Sigmoid colon (tissue), 7 donors: Measurements from ENCODE around the gene PIGM. TPM values are rescaled to one million over a fixed set of nuclear protein-coding genes. Genes with fewer than 3 reads are reported as not detected.
A peak's percentile ranks its signal among the peaks of the same experiment; 100 is the strongest.

Experiments used
- DNase-seq: peaks from one replicate; pipeline ENCODE4 v3.0.0-alpha.2; 2019
- H3K27ac ChIP-seq, 4 donors: fragments of 200-600 bp; sonication (generic); one replicate each; pipeline ENCODE4 v1.5.1; 2016 to 2019; ENCODE audit warnings: mild to moderate bottlenecking in 1 of 4
- H3K27me3 ChIP-seq, 3 donors: fragments of 200-600 bp; sonication (generic); one replicate each; pipeline ENCODE4 v1.5.1; 2019; ENCODE audit warnings: mild to moderate bottlenecking in 1 of 3
- H3K36me3 ChIP-seq, 4 donors: fragments of 200-600 bp; sonication (generic); one replicate each; pipeline ENCODE4 v1.5.1; 2016 to 2019
- H3K4me1 ChIP-seq, 4 donors: fragments of 200-600 bp; sonication (generic); one replicate each; pipeline ENCODE4 v1.5.1; 2017 to 2019
- H3K4me3 ChIP-seq, 4 donors: fragments of 200-600 bp; sonication (generic); one replicate each; pipeline ENCODE4 v1.5.1; 2017 to 2019; ENCODE audit warnings: mild to moderate bottlenecking in 2 of 4, moderate library complexity in 1 of 4
- H3K9me3 ChIP-seq, 4 donors: fragments of 200-600 bp in 3 of 4; sonication (generic) in 3 of 4; one replicate each; pipeline versions ENCODE4 v1.5.1 to v1.6.1; 2013 to 2019
- CTCF ChIP-seq, 4 experiments: fragments of 450-650 bp in 3 of 4; fragments of 200-600 bp in 1 of 4; IDR thresholded peaks; one replicate each; pipeline ENCODE4 v1.5.1; 2016 to 2019; ENCODE audit warnings: antibody characterized with exemption in 4 of 4, mild to moderate bottlenecking in 3 of 4, moderate library complexity in 2 of 4
- EP300 ChIP-seq, 4 donors: sonication (generic); formaldehyde crosslinking; IDR thresholded peaks; one replicate each; pipeline ENCODE4 v1.6.1; 2017; ENCODE audit warnings: antibody characterized with exemption in 4 of 4
- POLR2A ChIP-seq, 2 donors: fragments of 450-650 bp; IDR thresholded peaks; one replicate each; pipeline ENCODE4 v1.6.1; 2016; ENCODE audit warnings: antibody characterized with exemption in 2 of 2, mild to moderate bottlenecking in 2 of 2, moderate library complexity in 2 of 2
- POLR2AphosphoS5 ChIP-seq, 4 donors: sonication (generic); formaldehyde crosslinking; IDR thresholded peaks; one replicate each; pipeline ENCODE4 v1.6.1; 2017; ENCODE audit warnings: antibody characterized with exemption in 4 of 4
- WGBS, 2 donors: extraction: QIAGEN DNeasy Blood & Tissue Kit; methylation state at CpG; one replicate each; pipeline ENCODE4 v1.1.7; 2013; 5-methylcytosine and 5-hydroxymethylcytosine counted together
- intact Hi-C: fragments of 100-400 bp; cut with DNase I; formaldehyde crosslinking; loops from one replicate; pipeline ENCODE4 v1.15.1; 2023
- polyA plus RNA-seq, 3 donors: library from polyadenylated mRNA; stranded (reverse); fragments of 200-250 nt; gene quantifications; one replicate each; pipeline ENCODE4 v1.2.3, GENCODE V29; 2013
- total RNA-seq, 4 donors: library from RNA; depleted of rRNA; stranded (reverse); fragments of >200 nt; gene quantifications; one replicate each; pipeline ENCODE4 v1.1.0, GENCODE V29; 2016
- donor health status: healthy with polysubstance abuse.
- donor health status: Bipolar disorder and iron deficiency.
- donor health status: healthy.

Gene PIGM
- total and polyA plus RNA-seq, 7 donors: 0.60 to 4.7 (median 3.6) TPM

- intact Hi-C loops: no loop called here
- H3K9me3 ChIP-seq: no peaks in the 10 kb centered on the region
- H3K27ac ChIP-seq: no peak overlapping the region
- no peak for DNase-seq
- H3K4me3 ChIP-seq: no peak overlapping the region
- no peaks in the 10 kb centered on the region for H3K27me3 ChIP-seq
- TF ChIP-seq EP300 (IDR thresholded peaks at IDR 0.05) (no peak), POLR2A (IDR thresholded peaks at IDR 0.05) (no peak), CTCF (IDR thresholded peaks at IDR 0.05) (no peak), POLR2AphosphoS5 (IDR thresholded peaks at IDR 0.05) (no peak)
- peaks cover 0 to 20% (median 15%) of the 10 kb centered on the region in 4 donors for H3K4me1 ChIP-seq
- H3K36me3 ChIP-seq: no peaks in the 10 kb centered on the region
- 97 to 98% methylated on average over 7 of the region's 7 CpGs for WGBS, 2 donors
These were observed 51.0 kb downstream of the PIGM start for GRCh38 chr1:159980786-159981185.

- Histone ChIP-seq H3K4me3 (no peak overlapping the region), H3K27ac (no peak overlapping the region), H3K27me3 (no peaks in the 10 kb centered on the region), H3K9me3 (no peaks in the 10 kb centered on the region), H3K4me1 (peaks cover 0 to 20% (median 15%) of the 10 kb centered on the region in 4 donors), H3K36me3 (no peaks in the 10 kb centered on the region)
- TF ChIP-seq CTCF (IDR thresholded peaks at IDR 0.05) (no peak), POLR2AphosphoS5 (IDR thresholded peaks at IDR 0.05) (no peak), EP300 (IDR thresholded peaks at IDR 0.05) (no peak), POLR2A (IDR thresholded peaks at IDR 0.05) (no peak)
- intact Hi-C loops: no loop called here
- no peak for DNase-seq
- WGBS, 2 donors: 71 to 83% methylated on average over 6 of the region's 6 CpGs
These were observed 51.7 kb downstream of the PIGM start for GRCh38 chr1:159980076-159980475.

GRCh38 chr1:159979257-159979656 is 52.5 kb downstream of the PIGM start:
- H3K27me3 ChIP-seq: no peaks in the 10 kb centered on the region
- H3K9me3 ChIP-seq: no peaks in the 10 kb centered on the region
- WGBS, 2 donors: 75 to 87% methylated on average over 3 of the region's 3 CpGs
- no peak overlapping the region for H3K4me3 ChIP-seq
- DNase-seq: no peak
- intact Hi-C loops: no loop called here
- H3K36me3 ChIP-seq: no peaks in the 10 kb centered on the region
- TF ChIP-seq POLR2AphosphoS5 (IDR thresholded peaks at IDR 0.05) (peak in 3 of 4 donors; percentile 20 to 53 (median 51)), CTCF (IDR thresholded peaks at IDR 0.05) (no peak), POLR2A (IDR thresholded peaks at IDR 0.05) (no peak)
- peak overlapping the region in 2 of 4 donors; percentile 36 to 52 for H3K27ac ChIP-seq
- H3K4me1 ChIP-seq: peaks cover 0 to 20% (median 15%) of the 10 kb centered on the region in 4 donors

DNA sequence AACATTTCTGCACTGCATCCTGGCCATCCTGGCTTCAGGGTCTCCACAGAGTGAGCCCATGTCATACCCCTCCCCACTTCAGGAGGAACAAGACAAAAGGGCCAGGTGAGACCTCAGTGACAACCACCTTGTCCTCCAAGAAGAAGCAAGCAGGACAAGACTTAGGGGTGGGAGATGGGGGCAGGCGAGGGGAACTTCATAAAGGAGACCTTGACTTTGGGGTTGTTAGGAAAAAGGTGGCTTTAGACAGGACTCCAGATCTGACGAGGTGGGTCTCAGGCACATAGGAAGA is 53.7 kb downstream of the PIGM start:
- no peaks in the 10 kb centered on the region for H3K36me3 ChIP-seq
- intact Hi-C loops: no loop called here
- no peak overlapping the region for H3K27ac ChIP-seq
- WGBS, 2 donors: 81 to 89% methylated on average over 2 of the region's 2 CpGs
- H3K4me3 ChIP-seq: no peak overlapping the region
- H3K4me1 ChIP-seq: peaks cover 0 to 20% (median 15%) of the 10 kb centered on the region in 4 donors
- H3K9me3 ChIP-seq: no peaks in the 10 kb centered on the region
- no peaks in the 10 kb centered on the region for H3K27me3 ChIP-seq
- DNase-seq: no peak
- TF ChIP-seq POLR2AphosphoS5 (IDR thresholded peaks at IDR 0.05): no peak
- no peak for TF ChIP-seq CTCF (IDR thresholded peaks at IDR 0.05)
- no peak for TF ChIP-seq POLR2A (IDR thresholded peaks at IDR 0.05)
- TF ChIP-seq EP300 (IDR thresholded peaks at IDR 0.05): no peak

DNA sequence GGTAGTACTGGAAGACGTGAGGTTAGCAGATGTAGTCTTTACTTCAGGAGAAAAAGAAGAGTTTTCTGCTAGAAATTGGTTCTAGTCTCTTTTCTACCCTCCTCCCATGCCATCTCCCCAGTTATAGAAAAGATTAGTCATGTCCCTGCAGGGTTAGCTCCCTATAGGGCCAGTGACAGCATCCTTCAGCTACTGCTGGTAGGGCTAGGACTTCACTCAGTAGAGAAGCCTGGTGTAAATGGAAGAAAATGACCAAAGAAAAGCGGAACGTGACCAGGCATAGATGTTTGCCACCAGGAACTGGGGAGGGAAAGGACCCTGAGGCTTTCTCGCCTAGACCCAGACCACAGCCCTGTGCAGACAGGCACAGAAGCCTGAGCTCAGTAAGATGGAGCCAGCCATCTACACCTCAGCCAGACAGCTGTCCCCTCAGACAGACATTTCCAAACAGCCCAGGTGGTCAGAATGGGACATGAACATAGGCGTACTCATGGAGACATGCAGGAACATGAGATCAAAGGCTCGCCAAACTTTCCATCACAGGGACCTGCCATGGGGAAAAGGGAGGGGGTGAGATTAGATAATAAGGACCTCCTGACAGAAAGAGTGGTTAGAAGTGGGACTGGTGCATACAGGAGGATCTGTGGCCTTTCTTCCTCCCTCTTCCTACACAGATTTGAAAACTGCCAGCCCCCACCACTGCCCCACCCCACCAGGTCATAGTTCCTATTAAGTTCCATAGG is 54.3 kb downstream of the PIGM start:
- no peaks in the 10 kb centered on the region for H3K9me3 ChIP-seq
- 87 to 94% methylated on average over 6 of the region's 6 CpGs for WGBS, 2 donors
- H3K27me3 ChIP-seq: no peaks in the 10 kb centered on the region
- no peak overlapping the region for H3K4me3 ChIP-seq
- no peaks in the 10 kb centered on the region for H3K36me3 ChIP-seq
- intact Hi-C loops: no loop called here
- H3K4me1 ChIP-seq: peaks cover 0 to 20% (median 15%) of the 10 kb centered on the region in 4 donors
- no peak overlapping the region for H3K27ac ChIP-seq
- TF ChIP-seq EP300 (IDR thresholded peaks at IDR 0.05) (no peak), CTCF (IDR thresholded peaks at IDR 0.05) (no peak), POLR2A (IDR thresholded peaks at IDR 0.05) (no peak), POLR2AphosphoS5 (IDR thresholded peaks at IDR 0.05) (no peak)
- no peak for DNase-seq
